Sigmoid colon (tissue), 3 donors: ENCODE results near the gene UBE2D4.

ENCODE experiments used
- POLR2A ChIP-seq, 2 donors: fragments of 450-650 bp; IDR thresholded peaks; one replicate each; pipeline ENCODE4 v1.6.1; 2016; ENCODE audit warnings: antibody characterized with exemption in 2 of 2, mild to moderate bottlenecking in 2 of 2, moderate library complexity in 2 of 2
- TF ChIP-seq, protein P1 (sequence below), 4 experiments: fragments of 450-650 bp in 3 of 4; fragments of 200-600 bp in 1 of 4; IDR thresholded peaks; one replicate each; pipeline ENCODE4 v1.5.1; 2016 to 2019; ENCODE audit warnings: antibody characterized with exemption in 4 of 4, mild to moderate bottlenecking in 3 of 4, moderate library complexity in 2 of 4

DNA sequence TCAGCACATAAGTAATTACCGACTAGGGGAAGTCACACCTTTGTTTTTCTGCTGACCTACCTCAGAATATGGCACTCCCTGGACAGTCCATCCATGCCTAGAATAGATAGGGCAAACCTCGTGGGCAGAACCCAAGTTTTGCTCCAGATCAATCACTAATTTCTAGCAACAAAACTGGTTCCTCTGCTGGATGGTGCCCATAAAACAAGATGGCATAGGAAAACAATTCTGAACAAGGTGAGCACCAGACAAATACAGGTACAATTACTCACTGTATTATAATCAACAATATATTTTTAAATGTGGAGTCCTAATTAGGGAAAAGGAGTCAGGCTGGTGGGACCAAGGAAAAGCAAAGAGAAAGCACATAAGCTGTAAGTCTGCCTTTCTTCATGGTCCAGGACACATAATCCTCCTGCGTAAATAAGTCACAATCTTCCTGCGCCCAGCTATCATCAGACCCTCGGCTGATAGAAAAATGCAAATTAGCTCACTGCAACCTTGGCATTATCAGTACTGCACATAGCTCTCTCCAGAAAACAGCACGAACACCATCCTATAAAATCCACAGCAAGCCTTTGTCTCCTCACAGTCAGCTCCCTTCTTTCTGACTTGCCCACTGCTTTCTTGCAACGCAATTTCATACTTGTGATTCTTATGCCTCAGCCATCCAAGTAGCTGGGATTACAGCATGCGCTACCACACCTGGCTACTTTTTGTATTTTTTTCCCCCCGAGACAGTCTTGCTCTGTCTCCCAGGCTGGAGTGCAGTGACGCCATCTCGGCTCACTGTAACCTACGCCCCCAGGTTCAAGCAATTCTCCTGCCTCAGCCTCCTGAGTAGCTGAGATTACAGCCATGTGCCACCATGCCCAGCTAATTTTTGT lies 34.9 kb upstream of the UBE2D4 start:
- TF ChIP-seq, protein P1, sequence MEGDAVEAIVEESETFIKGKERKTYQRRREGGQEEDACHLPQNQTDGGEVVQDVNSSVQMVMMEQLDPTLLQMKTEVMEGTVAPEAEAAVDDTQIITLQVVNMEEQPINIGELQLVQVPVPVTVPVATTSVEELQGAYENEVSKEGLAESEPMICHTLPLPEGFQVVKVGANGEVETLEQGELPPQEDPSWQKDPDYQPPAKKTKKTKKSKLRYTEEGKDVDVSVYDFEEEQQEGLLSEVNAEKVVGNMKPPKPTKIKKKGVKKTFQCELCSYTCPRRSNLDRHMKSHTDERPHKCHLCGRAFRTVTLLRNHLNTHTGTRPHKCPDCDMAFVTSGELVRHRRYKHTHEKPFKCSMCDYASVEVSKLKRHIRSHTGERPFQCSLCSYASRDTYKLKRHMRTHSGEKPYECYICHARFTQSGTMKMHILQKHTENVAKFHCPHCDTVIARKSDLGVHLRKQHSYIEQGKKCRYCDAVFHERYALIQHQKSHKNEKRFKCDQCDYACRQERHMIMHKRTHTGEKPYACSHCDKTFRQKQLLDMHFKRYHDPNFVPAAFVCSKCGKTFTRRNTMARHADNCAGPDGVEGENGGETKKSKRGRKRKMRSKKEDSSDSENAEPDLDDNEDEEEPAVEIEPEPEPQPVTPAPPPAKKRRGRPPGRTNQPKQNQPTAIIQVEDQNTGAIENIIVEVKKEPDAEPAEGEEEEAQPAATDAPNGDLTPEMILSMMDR (IDR thresholded peaks at IDR 0.05): no peak
- TF ChIP-seq POLR2A (IDR thresholded peaks at IDR 0.05): no peak
